CD4-positive, alpha-beta T cell treated with Interleukin-10 for 1 hour (primary cell): ENCODE measurements around the gene AMPD2.

Experiments
- DNase-seq: peaks from one replicate; pipeline ENCODE4 v3.0.0-alpha.2; 2020

Gene AMPD2

DNA sequence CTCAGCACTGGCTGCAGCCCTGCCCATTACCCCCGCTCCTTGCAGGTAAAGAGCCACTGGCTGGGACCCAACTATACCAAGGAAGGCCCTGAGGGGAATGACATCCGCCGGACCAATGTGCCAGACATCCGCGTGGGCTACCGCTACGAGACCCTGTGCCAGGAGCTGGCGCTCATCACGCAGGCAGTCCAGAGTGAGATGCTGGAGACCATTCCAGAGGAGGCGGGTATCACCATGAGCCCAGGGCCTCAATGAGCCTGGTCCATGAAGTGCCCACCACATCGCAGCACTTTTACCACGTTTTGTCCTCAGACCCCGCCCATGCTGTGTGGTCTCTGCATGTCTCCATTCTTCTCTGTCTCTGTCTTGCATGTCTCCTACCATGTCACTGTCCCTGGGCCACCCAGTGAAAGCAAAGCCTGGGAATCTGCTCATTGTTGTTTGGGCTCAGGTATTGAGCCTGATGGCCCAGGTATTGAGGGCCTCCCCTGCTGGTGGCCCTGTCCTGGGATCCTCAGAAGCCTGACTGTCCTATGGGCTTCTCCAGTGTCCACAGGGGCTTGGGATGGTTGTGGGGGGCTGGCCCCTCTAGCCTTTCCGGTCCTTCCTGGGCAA lies 11.4 kb downstream of the AMPD2 start:
- DNase-seq: no peak

- DNase-seq: no peak
Observed at GRCh38 chr1:109631513-109632505, 12.2 kb downstream of the AMPD2 start.

GRCh38 chr1:109632671-109633346 lies 13.2 kb downstream of the AMPD2 start:
- no peak for DNase-seq

DNA sequence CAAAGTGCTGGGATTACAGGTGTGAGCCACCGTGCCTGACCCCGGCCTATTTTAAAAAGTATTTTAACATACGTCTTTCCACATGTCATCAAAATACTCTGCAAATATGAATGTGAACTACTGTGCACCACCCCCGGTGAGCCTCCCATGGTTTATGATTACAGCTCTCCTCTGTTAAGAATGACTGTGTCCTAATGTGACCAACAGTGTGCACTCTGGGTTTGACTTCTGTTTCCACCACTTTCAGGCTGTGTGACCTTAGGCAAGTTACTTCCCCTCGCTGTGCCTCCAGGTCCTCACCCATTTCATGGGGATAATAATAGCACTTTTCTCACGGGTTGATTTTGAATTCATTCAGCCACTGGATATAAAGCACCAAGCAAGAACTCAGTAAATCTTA lies 14.7 kb downstream of the AMPD2 start:
- no peak for DNase-seq

- DNase-seq: peak; percentile 29
Observed at GRCh38 chr1:109634771-109635750, 15.4 kb downstream of the AMPD2 start.

- no peak for DNase-seq
Observed at GRCh38 chr1:109635862-109636200, 16.2 kb downstream of the AMPD2 start.

DNA sequence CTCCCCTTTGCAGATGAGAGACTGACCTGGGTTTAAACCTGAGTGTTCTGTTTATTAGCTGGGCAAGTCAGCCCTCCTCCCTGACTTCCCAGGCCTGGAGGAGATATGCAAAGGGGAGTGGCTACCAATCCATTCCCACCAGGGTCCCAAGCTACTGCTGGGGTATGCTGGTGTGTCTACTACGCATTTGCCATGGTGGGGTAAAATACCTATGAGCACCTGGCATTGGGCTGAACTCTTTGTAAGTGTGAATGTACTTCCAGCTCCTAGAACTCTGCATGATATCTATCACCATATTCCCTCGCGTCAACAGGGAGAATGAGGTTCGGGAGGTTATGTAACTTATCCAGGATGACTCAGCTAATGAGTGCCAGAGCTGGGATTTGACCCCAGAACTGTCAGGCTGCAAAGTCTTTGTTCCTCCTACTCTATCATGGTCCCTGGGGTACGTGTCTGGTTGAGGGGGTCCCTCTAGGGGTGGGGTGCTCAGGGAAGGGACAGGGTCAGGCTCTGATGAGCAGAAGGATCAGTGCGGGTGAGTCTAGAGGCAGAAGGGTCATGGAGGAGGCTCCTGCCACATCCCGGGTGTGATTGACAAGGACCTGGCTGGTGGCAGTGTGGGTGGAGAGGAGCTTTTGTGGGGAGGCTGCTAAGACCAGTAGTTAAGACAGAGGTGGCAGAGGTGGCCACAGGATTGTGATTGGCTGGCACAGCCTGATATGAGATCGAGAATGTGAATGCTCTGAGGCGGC lies 16.7 kb downstream of the AMPD2 start:
- no peak for DNase-seq

DNA sequence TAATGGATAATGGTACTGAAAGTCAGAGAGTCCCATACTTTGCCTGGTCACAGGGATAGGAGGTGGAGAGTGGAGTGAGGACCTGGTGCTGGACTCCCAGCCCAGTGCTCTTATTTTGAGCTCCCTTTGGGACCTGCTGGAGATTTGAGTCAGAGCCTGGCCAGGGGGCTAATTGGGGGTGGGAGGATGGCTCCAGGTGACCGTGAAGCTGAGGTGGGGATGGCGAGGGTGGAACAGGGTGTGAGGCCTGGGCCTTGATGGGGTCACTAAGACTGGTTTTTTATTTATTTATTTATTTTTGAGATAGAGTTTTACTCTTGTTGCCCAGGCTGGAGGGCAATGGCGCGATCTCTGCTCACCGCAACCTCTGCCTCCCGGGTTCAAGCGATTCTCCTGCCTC lies 17.8 kb downstream of the AMPD2 start:
- no peak for DNase-seq

DNA sequence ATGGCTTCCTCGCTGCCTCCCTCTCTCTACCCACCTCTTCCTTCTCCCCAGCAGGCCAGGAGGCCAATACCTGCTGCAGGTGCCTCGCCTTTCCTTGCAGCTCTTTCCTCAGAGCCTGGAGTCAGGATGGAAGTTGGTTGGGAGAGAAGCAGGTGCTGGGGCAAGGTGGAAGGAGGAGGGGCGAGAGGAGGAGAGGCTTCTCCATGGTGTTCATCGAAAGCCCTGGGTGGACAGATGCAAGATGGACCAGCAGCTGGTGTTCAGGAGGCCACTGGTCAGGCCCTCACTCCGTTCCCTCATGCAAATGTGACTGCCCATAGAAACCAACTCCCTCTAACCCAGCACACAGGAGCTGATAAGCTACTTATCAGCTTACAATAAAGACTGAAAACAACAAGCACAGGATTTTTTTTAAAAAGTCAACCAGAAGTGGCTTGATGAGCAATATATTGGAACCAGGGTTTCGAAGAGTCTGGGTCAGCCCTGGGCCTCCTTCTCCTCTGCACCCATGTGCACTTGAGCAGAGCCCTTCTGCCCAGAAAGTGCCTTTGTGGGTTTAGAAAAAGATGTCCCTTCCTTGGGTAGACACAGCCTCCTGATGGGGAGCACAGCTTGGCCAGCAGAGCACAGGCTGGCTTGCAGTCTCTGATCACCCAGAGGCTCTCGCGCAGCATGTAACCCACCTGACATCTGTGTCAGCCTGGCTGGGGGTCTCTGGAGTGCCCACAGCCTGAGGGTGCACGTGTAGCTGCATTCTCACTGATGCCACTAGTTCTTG lies 19.6 kb downstream of the AMPD2 start:
- DNase-seq: no peak

DNA sequence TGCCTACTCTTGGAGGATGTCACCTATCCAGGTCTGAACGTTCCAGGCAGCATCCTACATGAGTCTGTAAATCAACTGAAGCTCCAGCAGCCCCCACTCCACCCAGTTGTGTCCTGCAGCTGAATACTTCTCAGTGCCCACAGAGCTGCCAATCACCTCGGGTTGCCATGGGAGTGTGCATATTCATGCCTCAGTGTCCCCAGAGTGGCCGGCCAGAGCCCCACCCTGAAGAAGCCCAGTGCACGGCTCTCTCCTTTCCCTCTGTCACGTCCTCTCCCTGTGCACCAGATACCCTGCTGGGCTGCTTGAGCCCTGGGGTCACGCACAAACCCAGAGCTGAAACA lies 20.2 kb downstream of the AMPD2 start:
- DNase-seq: no peak

- DNase-seq: peak; percentile 88
Observed at GRCh38 chr1:109640285-109640865, 20.7 kb downstream of the AMPD2 start.

DNA sequence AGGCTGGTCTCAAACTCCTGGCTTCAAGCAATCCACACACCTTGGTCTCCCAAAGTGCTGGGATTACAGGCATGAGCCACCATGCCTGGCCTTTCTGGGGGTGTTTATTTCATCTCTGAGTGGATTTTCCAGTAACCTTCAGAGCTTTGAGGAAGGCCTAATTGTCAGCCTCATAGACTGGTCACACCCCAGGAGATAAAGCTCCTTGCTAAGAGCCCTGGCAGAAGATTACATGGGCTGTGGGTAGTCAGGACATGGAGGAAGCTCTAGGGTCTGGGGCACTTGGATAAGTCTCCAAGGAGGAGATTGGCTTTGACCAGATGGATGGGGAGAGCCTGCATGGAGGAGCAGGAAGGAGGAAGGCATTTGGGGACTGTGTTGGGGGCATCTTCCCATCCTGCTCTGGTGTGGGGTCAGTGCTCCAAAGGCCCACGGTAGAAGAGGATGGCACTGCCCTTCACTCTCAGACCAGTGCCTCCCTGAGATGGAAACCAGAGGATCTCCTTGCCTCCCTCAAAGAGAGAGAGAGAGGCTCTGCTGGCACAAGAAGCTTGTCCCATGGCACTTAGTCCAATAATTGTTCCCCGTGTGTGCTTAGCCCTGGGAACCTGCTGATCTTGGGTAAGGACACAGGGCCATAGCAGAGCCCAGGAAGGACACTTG lies 21.6 kb downstream of the AMPD2 start:
- DNase-seq: no peak

GRCh38 chr1:109641861-109642260 lies 22.2 kb downstream of the AMPD2 start:
- no peak for DNase-seq

DNA sequence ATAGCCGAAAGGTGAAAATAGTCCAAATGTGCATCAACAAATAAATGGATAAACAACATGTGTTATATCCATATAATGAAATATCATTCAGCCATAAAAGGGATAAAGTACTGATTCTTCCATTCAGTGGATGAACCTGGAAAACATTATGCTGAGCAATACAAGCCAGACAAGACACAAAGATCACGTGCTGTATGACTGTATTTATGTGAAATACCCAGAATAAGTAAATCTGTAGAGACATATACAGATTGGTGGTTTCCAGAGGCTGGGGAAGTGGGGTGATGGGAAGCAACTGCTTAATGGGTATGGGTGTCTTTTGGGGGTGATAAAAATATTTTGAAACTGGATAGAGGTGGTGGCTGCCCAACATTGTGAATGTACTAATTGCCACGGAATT lies 23.0 kb downstream of the AMPD2 start:
- DNase-seq: no peak

- DNase-seq: peak; percentile 85
Observed at GRCh38 chr1:109643385-109644230, 24.0 kb downstream of the AMPD2 start.

DNA sequence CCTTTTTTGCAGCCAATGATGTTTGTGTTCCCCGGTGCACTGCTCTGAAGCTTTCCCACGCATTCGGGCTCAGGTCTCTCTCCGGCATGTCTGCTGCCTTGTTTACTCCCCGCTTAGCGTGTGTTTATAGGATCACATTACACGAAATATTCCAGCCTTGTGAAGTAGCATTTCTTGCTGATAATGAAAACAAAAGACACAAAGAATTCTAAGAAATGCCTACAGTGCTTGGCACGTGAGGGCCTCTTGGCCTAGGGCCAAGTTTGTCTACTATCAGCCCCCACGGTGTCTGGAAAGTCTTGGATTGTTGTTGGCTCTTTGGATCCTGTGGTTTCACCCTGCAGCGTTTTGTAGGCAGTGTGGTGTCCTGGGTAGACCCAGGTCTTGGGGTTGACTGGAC lies 25.0 kb downstream of the AMPD2 start:
- no peak for DNase-seq

GRCh38 chr1:109649491-109649914 lies 29.9 kb downstream of the AMPD2 start:
- DNase-seq: no peak

DNA sequence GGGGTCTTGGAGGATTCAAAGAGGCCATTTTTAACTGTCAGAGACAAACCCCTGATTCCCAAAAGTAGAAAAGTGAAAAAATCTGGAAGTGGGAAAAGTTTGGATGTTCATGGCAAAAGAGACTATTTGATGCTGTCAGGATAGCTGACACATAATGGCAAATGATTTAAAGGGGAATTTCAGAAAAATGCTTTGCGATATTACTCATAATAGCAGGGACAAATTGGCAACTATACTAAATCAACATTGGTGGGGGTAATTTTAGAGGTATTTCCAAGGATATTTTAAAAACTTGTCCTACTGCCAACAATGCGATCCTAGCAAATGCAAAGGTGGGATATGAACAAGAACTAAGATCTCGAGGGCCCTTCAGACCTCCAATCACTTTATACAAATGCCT lies 31.0 kb downstream of the AMPD2 start:
- DNase-seq: no peak

GRCh38 chr1:109652402-109652801 lies 32.8 kb downstream of the AMPD2 start:
- no peak for DNase-seq
